Stimulated activated CD4-positive, alpha-beta T cell treated with anti-CD3 and anti-CD28 coated beads, Interleukin-12 subunit alpha, Interleukin-12 subunit beta, amount 100 ng/mL, for 4 hours (primary cell): Measurements from ENCODE around the gene OSTF1.

ENCODE experiments used
- DNase-seq: peaks from one replicate; pipeline ENCODE4 v3.0.0-alpha.2; 2020

OSTF1 gene

GRCh38 chr9:75087824-75088645 is at the start of gene OSTF1, which contains the start of gene NMRK1:
Gene OSTF1, plus strand, starts transcription at chr9:75088514. Its CDS starts 179 bp downstream, at chr9:75088693.
Gene NMRK1, minus strand, starts transcription at chr9:75088155. Its CDS starts 5,040 bp downstream, at chr9:75083115.
- DNase-seq = peak; percentile 90

GRCh38 chr9:75039009-75039408 is 49.3 kb upstream of the OSTF1 start:
- DNase-seq = no peak

DNA sequence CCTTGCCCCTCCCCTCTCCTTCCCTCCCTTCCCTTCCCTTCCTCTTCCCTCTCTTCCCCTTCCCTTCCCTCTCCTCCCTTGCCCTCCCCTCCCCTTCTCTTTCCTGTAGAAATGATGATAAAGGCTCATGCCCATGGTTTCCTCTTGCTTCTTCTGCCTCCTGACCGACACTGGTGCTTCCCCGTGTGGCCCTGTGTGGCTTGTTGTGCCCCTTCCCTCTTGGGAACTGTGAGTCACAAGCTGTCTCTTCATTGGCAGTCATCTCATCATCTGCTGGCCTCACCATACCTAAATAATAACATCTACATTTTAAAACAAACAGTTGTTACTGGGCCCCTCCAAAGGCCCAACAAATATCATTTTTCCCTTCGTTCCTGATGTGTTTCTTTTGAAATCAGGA is 48.5 kb upstream of the OSTF1 start:
- DNase-seq = no peak

DNA sequence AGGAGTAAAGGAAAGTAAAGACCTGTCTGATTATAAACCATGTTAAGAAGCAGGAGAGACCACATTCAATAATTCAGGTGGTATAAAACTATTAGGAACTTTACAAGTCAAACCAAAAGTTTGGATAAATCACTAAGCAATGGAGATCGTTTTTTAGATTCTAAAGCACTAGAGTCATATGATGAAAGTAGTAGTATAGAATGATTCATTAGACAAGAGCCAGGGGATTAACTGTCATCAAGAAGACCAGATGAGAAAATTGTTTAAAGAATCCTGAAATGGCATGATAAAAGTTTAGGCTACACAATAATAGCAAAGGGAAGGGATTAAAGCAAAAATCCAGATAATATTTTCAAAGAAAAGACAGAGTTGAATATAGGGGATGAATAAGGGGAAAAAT is 47.3 kb upstream of the OSTF1 start:
- DNase-seq = no peak

- DNase-seq = no peak
These were observed 41.5 kb upstream of the OSTF1 start for GRCh38 chr9:75046725-75047345.

- DNase-seq = no peak
These were observed 40.8 kb upstream of the OSTF1 start for GRCh38 chr9:75047506-75047905.

GRCh38 chr9:75051285-75051684 is 37.0 kb upstream of the OSTF1 start:
- DNase-seq = no peak

- DNase-seq = no peak
These were observed 34.4 kb upstream of the OSTF1 start for GRCh38 chr9:75053869-75054268.

- no peak for DNase-seq
These were observed 33.8 kb upstream of the OSTF1 start for GRCh38 chr9:75054368-75055001.

DNA sequence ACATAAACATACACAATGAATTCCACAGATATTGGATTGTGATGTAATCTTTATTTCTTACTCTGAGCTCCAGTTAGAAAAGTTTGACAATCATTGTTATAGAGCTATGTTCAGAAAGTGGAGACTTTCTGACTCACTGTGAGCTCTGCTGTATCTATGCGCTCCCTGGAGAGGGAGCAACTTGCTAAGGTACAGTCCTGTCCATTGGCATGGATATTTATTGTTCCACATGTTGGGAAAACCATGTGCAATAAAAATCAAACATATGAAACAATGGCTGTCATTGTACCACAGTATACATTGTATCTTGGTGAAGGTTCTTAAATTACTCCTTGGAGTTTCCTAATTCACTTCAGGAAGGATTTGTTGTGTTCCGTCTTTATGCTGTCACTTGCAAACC is 27.1 kb upstream of the OSTF1 start:
- no peak for DNase-seq

DNA sequence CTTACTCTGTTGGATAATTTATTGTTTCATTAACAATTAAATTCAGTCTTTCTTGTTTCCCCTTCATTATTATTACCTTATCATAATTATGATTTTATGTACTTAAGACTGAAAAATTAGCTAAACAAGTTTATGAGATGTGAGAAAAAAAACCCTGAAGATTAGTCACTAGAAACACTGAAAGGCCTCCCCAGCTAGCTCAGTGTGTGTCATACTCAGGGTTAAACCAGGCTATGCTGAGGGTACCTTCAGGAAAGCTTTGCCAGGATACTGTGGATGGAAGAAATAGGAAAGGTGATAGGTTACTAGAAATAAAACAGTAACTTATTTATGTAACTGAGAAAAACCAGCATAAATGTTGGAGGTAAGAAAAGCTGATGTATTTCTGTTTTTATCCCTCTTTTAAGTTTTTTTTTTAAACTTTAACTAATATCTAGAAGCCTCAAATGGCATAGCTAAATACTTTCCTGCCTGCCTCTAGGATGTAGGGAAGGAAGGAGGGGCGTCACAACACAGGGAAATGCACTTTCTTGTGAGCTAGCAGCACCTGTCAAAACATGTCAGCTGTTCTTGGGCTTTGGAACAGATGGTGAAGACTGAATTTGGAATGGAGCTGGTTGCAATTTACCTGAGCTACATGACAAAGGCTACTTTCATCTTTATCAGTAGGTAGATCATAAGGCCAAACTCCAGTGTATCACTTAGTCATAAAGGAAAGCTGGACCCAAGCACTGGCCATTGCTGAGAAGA is 24.6 kb upstream of the OSTF1 start:
- DNase-seq = no peak

- no peak for DNase-seq
These were observed 23.8 kb upstream of the OSTF1 start for GRCh38 chr9:75064307-75065025.

GRCh38 chr9:75065510-75065909 is 22.8 kb upstream of the OSTF1 start:
- DNase-seq = no peak

- no peak for DNase-seq
These were observed 20.4 kb upstream of the OSTF1 start for GRCh38 chr9:75067894-75068293.

DNA sequence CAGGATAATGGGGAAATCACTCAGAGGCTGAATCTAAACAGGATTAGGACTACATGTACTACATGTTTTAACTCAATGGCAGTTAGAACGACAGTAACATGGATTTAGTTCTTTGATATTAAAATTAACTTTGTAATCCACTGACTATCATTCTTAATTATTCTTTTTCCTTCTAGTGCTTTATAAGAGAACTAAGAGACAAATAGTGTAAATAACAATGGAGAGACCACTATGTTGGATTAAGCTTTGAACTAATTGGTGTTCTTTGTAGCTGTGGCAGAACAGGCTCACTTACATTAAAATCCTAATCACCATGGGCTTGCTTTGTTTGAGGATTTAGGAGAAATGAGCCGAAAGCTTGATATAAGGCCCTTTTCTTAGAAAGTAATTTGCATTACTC is 19.1 kb upstream of the OSTF1 start:
- DNase-seq = no peak

- peak; percentile 62 for DNase-seq
These were observed 16.7 kb upstream of the OSTF1 start for GRCh38 chr9:75071530-75072122.

DNA sequence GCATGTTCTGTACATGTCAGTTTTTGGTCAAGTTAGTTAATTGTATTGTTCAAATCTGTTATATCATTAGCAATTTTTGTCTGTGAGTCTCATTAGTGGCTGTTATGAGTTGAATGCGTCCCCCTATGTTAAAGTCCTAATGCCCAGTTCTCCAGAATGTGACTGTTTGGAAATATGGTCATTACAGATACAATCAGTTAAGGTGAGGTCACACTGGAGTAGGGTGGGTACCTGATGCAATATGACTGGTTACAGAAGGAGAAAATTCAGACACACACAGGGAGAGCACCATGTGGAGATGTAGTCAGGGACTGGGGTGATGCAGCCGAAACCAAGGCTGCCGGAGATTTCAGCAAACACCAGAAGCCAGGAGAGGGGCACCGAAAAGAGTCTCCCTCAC is 15.4 kb upstream of the OSTF1 start:
- no peak for DNase-seq

- no peak for DNase-seq
These were observed 6.7 kb upstream of the OSTF1 start for GRCh38 chr9:75081632-75082031.

DNA sequence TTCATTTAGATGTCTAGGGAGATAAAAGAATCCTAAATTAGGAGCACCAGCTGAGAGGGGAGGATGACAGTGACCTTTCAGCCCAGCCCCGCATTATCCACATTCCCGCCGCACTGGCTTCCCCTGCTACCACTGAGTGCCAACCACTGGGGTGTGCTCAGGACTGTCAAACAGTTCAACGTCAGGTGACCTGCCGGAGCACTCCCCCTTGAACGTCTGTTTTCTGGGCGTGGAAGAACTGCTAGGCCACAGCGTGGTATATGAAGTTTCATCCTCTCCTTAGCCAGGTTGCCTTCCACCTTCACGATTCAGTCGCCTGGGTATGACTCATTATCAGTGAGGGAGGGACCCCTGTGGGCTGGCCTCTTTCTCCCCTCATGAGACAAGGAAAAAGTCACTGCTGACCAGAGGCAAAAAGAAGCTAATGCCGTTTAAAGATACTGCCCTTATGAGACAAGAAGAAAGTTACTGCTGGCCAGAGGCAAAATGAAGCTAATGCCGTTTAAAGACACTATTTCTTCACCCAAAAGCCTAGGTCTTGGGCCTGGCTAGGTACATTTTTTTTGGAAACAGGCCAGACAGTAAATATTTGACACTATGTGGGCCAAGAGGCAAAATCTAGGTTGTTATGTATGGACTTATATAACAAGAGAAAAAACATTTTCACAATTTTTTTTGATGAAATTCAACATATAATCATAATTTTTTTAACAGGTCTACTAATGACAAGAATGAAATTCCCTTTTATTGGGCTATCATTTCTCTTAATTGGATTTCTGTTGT is 4.9 kb upstream of the OSTF1 start:
- no peak for DNase-seq

- DNase-seq = no peak
These were observed 4.1 kb upstream of the OSTF1 start for GRCh38 chr9:75084081-75084672.

- no peak for DNase-seq
These were observed 2.7 kb upstream of the OSTF1 start for GRCh38 chr9:75085640-75086039.
